NOMO-1 treated with DMSO at 0.1 percent for 48 hours (cell line): ENCODE data around the gene GMPPB.
"Not testable (repeated sequence)": the region's sequence is repeated elsewhere in the genome, so short reads cannot be mapped to it uniquely, and the experiment has no call there.

Experiments used
- DNase-seq: peaks from one replicate; lab custom pipeline; 2025; ENCODE audit not compliant: unreplicated experiment; lab: John Stamatoyannopoulos, UW

GMPPB gene

DNA sequence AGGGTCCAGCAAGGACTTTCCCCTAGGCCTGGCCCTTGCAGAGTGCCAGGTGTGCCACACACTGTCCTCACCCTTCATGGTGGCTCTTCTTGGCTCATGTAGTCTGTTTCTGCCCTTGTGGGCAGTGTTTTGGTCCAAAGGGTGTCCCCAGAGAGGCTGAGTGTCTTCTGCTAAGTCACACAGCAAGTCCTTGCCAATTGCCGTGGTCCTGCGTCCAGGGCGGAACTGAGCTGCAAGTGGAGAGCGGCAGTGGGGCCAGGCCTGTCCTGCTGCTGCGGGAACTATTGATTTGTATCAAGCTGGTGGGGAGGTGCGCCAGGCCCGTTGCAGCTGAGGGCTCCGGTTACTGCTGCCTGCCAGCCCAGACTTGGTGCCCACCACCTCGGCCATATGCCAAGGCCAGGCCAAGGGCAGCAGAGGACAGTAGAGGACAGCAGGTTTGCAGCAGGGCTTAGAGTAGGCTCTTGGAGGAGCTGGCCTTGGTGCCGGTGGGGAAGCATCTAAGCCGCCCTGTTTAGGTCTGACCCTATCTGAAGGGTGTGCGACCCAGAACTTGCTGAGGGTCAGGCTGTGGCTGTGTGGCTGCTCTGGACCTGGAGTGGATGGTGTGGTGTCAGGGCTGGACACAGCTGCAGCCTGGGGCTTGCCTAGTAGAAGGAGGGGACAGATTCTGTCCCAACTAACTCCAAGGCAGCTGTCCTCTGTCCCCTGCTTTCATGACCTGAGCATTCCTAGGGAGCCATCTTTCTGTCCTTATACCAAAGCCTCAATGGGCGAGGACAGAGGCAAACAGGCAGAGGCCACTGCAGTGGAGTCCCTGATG lies 8.8 kb downstream of the GMPPB start:
- no peak for DNase-seq

DNA sequence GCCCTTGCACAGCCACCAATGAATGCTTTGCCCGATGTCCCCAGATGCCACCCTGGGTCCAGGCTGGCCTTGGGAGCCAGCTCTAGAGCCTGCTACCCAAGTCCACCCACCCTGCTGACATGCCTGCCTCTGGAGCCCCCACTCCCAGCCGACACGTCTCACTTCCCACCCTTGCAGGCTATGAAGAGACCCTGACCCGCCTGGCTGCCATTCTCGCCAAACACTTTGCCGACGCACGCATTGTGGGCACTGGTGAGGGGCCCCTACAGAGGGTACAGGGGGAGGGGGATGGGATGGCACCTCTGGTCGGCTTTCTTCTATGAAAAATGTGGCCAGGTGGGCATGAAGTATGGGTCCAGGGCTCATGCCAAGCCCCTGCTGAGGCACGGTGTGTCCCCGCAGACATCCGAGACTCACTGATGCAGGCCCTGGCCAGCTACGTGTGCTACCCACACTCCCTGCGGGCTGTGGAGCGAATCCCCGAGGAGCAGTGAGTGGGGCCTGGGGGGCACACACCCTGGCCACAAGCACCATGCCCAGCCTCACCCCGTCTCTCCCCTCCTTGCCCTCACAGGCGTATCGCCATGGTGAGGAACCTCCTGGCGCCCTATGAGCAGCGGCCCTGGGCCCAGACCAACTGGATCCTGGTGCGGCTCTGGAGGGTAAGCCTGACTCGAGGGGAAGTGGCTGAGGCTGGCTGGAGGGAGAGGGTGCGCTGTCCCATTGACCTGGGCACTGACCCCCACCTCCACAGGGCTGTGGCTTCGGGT lies 10.2 kb downstream of the GMPPB start:
- DNase-seq, result no peak

DNA sequence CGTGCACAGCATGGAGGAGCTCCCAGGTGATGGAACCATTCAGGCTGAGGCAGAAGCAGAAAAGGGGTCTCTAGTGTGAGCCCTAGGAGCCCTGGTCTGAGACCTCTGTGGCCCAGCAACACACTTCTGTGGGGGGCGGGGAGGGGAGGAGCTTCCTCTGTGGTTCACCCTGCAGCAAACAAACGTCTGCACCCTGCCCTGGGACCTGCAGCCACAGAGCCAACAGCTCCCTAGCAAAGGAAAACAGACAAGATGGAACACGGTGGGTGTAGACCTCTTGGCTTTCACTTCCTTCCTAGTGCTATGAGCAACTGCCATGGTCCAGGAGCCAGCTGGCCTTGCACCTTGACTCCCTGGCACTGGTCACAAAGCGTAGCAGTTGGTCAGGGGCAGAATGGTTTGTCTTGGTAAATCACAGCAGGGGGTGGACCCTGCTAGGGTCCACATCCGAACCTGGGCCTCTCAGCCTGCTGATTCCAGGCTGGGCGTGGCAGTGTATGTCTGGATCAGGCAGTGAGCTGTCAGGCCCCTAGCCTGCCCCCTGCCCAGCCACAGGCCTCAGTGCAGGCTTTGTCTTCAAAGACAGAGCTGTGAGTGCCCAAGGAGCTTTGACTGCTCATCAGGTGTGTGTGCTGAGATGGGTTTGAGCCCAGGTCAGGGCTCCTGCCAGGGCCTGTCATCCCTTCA lies 11.0 kb downstream of the GMPPB start:
- peak; percentile 8 for DNase-seq

DNA sequence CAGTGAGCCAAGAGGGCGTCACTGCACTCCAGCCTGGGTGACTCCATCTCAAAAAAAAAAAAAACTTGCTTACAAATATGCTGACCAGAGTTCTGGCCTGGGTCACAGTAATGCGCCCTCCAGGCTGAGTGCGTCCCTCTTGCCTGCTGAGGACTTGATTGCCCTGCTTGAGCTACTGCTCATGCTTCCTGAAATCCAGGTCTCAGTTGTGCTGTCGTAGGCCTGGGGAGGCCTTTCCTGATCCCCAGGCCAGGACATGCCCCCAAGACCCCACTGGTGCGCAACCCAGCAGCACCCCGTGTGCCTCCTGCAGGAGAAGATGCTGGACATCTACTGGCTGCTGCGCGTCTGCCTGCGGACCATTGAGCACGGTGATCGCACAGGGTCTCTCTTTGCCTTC lies 11.6 kb downstream of the GMPPB start:
- DNase-seq, result no peak

DNA sequence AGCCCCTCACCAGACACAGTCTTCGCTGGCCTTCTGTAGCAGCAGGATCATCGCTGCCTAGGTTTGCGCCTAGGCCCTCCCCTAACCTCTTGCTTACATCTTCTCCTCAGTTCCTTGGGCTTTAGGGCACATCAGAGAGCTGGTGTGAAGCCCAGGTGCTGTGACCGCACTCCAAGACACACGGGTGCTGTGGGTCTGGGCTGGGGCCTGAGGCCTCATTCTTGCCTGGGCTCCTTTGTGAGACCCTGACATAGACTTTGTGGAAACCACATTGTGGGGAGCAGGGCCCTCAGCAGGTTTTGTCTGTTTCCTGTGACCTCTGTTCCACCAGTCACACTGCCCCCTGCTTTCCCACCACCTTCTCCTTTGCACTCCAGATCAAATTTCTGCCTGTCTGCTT lies 12.3 kb downstream of the GMPPB start:
- DNase-seq, result no peak

DNA sequence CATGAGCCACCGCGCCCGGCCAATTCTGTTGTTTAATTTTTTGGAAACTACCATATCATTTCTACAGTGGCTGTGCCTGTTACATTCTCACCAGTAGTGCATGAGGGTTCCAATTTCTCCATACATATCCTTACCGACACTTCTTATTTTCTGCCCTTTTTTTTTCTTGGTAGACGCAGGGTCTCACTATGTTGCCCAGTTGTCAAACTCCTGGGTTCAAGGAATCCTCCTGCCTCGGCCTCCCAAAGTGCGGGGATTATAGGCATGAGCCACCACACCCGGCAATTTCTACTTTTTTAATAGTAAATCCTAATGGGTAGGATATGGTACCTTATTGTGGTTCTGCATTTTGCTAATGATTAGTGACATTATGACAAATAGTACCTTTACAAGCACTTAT lies 13.9 kb downstream of the GMPPB start:
- DNase-seq, result no peak

DNA sequence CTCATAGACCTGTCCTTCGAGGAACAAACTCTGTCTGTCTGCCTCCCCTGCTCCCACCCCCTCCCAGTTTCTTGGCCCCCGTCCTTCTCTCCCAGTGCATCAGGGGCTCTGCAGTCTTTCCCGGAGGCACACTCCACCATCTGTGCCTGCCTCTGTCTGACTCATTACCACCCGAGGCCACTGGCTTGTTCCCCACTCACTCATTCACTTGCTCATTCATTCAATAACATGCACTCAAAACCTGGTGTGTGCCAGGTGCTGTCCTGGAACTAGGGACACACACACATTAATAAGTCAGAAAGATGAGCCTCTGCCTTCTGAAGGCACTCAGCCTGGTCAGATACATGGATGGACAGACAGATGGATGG lies 16.7 kb downstream of the GMPPB start:
- no peak for DNase-seq

DNA sequence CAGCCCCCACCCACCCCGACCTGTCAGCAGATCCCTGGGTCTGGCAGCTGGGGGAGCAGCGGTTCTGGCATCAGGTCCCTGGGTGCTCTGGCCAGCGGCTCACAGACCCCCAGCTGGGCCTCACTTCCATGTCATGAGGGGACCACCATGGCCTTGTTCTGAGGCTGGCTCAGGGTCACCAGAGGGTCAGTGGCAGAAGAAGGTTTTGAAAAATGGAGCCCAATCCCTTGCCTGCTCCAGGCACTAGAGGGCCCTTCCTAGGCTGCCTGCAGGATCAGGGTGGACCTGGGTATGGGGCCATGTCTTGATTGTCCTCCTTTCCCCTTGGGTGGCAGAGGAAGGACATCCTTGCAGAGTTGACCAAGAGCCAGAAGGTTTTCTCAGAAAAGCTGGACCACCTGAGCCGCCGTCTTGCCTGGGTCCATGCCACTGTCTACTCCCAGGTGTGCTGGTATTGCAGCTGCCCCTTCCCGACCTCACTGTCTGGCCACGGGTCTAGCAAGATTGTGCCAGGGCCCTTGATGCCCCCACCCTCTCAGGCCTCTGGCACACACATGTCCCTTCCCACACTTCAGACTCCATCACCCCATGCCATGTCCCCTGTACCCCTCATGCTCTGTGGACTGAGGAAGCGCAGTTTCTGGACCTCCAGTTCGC lies 17.2 kb downstream of the GMPPB start:
- no peak for DNase-seq

DNA sequence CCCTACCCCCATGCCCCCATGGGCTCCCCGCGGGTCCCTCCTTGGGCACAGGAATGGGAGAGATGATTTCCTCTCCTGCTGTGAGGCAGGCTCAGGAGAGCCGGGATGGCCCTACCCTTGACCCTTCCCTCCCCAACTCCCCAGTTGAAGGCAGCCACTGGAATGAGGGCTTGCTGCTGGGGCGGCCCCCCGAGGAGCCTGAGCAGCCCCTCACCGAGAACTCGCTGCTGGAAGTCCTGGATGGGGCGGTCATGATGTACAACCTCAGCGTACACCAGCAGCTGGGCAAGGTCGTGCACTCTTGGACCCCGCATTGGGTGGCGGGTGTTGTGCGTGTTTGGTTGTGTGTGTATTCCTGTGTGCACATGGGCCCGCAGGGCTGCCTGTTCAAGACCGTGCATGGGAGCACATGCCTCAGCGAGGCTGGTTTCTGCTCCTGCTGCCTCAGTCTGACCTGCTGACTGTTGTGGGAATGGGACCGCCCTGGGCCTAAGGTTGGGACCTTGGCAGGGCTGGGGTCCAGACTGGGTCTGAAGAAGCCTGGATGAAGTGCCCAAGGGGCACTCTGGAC lies 18.3 kb downstream of the GMPPB start:
- DNase-seq, result no peak

DNA sequence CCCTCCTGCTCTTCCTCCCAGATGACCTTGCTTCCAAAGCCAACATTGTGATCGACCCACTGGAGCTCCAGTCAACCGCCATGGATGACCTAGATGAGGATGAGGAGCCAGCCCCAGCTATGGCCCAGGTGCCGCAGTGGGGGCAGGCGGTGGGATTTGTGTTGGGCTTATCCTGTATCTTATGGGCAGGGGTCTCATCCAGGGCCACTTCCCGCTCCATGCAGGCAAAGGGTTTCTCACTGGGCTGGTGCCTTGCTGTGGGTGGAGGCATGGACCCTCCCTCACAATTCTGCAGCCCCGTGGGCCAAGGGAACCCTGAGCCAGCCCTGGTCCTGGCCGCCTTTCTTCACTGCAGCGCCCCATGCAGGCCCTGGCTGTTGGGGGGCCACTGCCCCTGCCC lies 19.1 kb downstream of the GMPPB start:
- no peak for DNase-seq

DNA sequence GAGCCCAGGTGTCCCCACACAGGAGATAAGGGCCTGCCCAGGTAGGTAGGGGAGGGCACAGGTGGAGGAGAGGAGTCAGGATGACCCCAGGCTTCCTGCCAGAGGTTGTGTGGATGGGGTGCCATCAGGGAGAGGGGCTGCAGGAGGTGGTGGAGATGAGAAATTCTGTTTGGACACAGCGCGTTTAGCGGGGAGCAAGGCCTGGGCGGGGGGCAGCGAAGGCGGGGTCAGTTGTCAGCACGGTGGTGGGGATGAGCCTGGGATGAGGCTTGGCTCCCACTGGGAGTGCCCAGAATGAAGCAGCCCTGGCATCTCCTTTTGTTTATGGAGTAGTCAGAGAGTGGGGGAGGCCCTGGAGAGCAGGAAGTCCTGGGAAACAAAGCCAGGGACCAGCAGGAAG lies 19.8 kb downstream of the GMPPB start:
- DNase-seq, result no peak

DNA sequence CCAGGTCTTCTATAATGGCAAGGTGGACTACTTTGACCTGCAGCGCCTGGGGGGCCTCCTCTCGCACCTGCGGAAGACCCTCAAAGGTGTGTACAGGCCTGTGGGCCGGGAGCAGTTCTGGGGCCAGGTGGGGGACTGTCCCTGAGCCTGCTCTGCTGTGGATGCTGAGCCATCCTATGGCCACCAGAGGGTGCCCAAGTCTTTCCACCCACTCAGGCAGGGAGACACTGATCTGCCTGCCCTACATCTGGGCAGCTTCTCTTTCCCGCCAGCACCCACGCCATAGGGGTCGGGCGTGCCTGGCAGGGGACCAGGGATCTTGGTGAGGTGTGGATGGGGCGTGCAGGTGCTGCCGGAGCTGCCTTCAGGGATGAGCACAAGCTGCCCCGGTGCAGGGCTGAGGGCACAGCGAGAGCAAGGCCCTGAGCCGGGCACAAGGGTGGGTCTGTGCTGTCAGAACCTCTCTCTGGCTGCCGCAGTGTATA lies 20.3 kb downstream of the GMPPB start:
- peak; percentile 44 for DNase-seq

DNA sequence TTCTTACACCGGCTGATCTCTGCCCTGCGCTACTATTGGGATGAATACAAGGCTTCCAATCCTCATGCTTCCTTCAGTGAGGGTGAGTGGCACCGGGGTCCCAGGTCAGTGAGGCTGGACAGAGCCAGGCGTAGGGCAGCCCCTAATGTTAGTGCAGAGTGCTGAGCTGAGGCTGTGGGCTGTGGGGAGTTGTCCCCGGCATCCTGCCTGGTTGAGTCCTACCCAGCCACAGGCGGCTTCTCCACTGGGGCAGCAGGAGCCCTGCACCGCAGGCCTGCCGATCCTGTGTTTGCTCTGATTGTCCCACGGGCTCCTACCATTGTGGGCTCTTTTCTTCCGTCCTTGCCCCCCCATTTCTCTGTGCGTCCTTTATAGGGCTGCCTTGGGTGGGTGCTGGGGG lies 21.1 kb downstream of the GMPPB start:
- no peak for DNase-seq

DNA sequence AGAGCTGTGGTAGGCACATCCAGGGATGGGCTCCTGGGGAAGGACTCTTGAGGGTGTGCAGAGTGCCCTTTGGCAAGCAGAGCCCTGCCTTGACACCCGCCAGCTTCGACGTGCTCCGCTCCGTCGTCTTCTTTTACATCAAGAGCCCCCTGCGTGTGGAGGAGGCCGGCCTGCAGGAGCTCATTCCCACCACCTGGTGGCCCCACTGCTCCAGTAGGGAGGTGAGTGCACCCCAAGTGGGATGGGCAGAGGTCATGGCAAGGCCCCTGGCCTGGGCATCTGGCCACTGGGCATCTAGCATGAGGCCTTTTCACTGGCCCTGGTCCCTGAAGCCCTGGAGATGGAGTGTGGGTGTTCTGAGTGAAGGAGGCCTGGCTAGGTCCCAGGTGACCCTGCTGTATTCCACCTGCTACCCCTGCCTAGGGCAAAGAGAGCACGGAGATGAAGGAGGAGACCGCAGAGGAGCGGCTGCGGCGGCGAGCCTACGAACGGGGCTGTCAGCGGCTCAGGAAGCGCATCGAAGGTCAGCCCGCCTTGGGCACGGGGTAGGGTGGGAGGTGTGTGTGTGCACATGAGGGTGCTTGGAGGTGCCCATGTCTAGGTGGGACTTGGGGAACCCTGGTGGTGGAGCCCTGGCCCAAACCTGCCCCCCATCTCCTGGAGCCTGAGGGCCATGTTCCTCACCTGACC lies 22.2 kb downstream of the GMPPB start:
- no peak for DNase-seq

DNA sequence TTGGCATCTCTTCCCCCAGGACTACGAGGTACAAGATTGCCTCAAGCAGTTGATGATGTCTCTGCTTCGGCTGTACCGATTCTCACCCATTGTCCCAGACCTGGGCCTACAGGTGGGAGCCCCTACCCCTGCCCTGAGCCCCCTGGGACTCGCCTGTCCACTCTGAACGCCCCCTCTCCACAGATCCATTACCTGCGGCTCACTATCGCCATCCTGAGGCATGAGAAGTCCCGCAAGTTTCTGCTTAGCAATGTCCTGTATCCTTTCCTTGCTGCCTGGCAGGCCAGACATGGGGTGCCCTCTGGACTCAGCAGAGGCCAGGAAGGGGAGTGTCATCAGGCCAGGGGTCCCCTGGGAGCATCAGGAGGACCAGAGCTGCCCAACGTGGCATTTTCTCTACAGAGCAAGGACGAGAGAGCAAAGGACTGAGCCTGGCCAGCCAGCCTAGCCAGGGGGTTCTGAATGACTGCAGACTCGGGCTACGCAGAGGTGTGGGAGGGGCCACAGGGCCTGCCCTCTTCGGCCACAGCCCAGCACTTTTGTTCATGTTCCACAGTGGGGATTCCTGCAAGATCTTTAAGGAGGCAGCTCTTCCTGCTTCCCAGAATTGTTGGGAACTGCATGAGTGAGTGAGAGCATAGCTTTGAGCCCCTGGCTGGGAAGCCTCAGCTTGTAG lies 23.2 kb downstream of the GMPPB start:
- DNase-seq, result no peak

DNA sequence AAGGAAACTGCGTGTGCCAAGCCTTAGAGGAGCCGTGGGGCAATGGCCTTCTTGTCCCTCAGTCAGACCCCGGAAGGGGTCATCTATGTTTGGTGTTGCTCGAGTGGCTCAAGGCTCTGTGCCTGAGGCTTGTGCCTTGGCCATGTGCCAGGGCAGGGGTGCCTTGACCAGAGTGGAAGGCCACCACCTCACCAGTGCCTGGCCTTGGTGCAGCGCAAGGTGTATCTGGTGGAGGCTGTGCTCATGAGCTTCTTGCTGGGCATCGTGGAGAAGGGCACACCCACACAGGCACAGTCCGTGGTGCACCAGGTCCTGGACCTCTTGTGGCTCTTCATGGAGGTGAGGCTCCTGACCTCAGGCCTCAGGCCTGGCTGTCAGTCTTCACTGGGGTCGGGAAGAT lies 23.7 kb downstream of the GMPPB start:
- no peak for DNase-seq

DNA sequence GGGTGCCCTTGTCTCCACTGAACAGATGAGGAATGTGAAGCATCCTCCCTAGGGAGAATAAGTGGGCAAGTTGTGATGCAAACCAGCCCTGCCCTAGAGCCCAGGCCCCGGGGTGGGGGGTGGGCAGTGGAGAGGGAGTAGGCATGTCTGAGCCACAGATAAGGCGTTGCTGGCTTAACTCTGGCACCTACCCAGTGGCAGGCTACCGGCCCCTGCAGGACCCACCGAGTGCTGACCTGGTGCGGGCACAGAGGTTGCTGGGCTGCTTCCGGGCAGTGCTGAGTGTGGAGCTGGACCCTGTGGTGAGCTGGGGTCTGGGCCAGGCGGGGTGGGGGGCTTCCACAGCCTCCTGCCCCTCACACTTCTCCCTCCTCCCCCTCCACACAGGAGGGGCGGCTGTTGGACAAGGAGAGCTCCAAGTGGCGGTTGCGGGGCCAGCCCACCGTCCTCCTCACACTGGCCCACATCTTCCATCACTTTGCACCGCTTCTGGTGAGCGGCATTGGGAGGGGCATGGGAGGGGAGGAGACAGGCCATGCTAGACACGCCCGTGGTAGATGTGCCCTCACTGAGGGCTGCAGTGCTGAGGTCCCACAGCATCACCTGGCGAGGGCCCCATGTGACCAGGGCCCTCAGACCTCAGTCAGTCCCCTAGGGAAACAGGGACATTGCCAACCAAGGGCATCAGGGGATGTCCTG lies 24.3 kb downstream of the GMPPB start:
- no peak for DNase-seq

DNA sequence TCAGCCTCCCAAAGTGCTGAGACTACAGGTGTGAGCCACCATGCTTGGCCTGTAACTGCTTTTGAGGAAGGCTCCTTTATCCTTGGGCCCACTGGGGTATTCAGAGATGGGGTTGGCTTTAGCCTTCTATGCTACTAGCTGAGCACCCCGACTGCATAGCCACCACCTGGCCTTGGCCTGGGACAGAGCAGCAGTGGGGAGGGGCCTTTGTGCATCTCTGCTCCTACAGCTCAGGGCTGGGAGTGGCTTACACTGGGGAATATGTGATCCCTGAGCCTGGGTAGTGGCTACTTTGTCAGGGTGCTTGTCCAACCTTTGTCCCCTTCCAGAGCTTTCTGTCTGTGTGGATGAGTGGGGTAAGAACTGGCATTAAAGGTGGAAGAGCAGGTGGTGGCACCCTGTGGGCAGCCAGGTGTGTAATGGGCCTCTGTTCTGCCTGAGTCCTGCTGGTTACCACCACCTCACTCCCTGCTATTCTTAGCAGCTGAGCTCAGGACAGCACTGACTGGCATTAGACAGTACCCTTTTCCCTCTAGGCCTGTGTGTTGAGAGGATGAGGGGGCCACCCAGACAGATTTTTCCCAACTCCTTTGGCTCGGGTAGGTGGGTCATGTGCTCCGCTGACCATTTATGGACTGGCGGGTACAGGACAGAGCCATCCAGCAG lies 28.3 kb downstream of the GMPPB start:
- DNase-seq, result not testable (repeated sequence)
